ENCODE results near the gene CLDN1.

- no peak for TF ChIP-seq POLR2A (IDR thresholded peaks at IDR 0.05; ENCODE audit: low read depth, low read length)
- no peak for TF ChIP-seq CTCF (IDR thresholded peaks at IDR 0.05 in 2 of 3, conservative IDR thresholded peaks at IDR 0.05 in 1 of 3; ENCODE audit: control insufficient read depth in 2 of 3, extremely low read depth in 1 of 3, insufficient read depth in 1 of 3, low read depth in 3 of 3, low read length in 3 of 3)
- no peak for TF ChIP-seq USF1 (IDR thresholded peaks at IDR 0.05; ENCODE audit: borderline replicate concordance, extremely low read length, insufficient read depth, low read depth, low read length)
- TF ChIP-seq ZNF687 (IDR thresholded peaks at IDR 0.05), result no peak
- no peak for TF ChIP-seq PKNOX1 (IDR thresholded peaks at IDR 0.05)
Measured at GRCh38 chr3:190357468-190357867, 35.2 kb upstream of the CLDN1 start.

Data from GM12878 (cell line).